Smooth muscle cell of the coronary artery (primary cell): ENCODE results near the gene OPTC. TPM values are rescaled to one million over a fixed set of nuclear protein-coding genes. Genes with fewer than 3 reads are reported as not detected.

ENCODE experiments used
- total RNA-seq: library from RNA; depleted of rRNA; stranded (reverse); fragments of >200 nt; gene quantifications from 2 replicates; pipeline ENCODE4 v1.2.3, GENCODE V29; 2014; ENCODE audit warnings: low replicate concordance

OPTC gene
- total RNA-seq = not detected in 2 replicates

GRCh38 chr1:203493901-203494300 lies at the start of gene OPTC:
TSS of gene OPTC (plus strand) at chr1:203494153. CDS start at chr1:203496006, 1,853 bp downstream.

GRCh38 chr1:203475012-203475981 lies 18.7 kb upstream of the OPTC start, which contains the start of gene PRELP:
TSS of gene PRELP (plus strand) at chr1:203475806. CDS start at chr1:203483185, 7,379 bp downstream.

Other genes starting within 250 kb of the OPTC start
- gene BTG2, start 188.6 kb upstream of the OPTC start, total RNA-seq = 10.1 and 18.8 TPM in 2 replicates
- gene FMOD, start 143.0 kb upstream of the OPTC start, total RNA-seq = 7.1 and 24.5 TPM in 2 replicates
- under 0.01 and 2.3 TPM in 2 replicates for gene PRELP, start 18.3 kb upstream of the OPTC start, total RNA-seq
- gene ATP2B4, start 132.7 kb downstream of the OPTC start, total RNA-seq = 42.2 and 184 TPM in 2 replicates